Tibial nerve (tissue), 4 donors: Measurements from ENCODE around the gene NUP214. TPM values are rescaled to one million over a fixed set of nuclear protein-coding genes. Genes with fewer than 3 reads are reported as not detected.

Source experiments
- DNase-seq, 2 donors: peaks; one replicate each; pipeline ENCODE4 v3.0.0-alpha.2; 2019; ENCODE audit warnings: low spot score in 2 of 2
- H3K27ac ChIP-seq, 4 donors: fragments of 200-600 bp; sonication (generic) in 3 of 4; one replicate each; pipeline ENCODE4 v1.5.1; 2017 to 2019; ENCODE audit warnings: mild to moderate bottlenecking in 1 of 4
- H3K27me3 ChIP-seq, 2 donors: fragments of 200-600 bp; sonication (generic) in 1 of 2; one replicate each; pipeline versions ENCODE4 v1.5.1 to v1.6.0; 2017 to 2019
- H3K36me3 ChIP-seq, 3 donors: fragments of 200-600 bp; sonication (generic); one replicate each; pipeline ENCODE4 v1.5.1; 2018 to 2019
- H3K4me1 ChIP-seq, 4 donors: fragments of 200-600 bp; sonication (generic) in 3 of 4; one replicate each; pipeline ENCODE4 v1.5.1; 2017 to 2019
- H3K4me3 ChIP-seq, 4 donors: fragments of 200-600 bp; sonication (generic) in 3 of 4; one replicate each; pipeline ENCODE4 v1.5.1; 2017 to 2019; ENCODE audit warnings: mild to moderate bottlenecking in 1 of 4, moderate library complexity in 1 of 4
- H3K9me3 ChIP-seq, 4 donors: fragments of 200-600 bp; sonication (generic) in 3 of 4; one replicate each; pipeline ENCODE4 v1.5.1; 2017 to 2019
- CTCF ChIP-seq, 5 experiments: fragments of 200-600 bp in 3 of 5; fragments of 450-650 bp in 2 of 5; sonication (generic) in 3 of 5; IDR thresholded peaks; one replicate each; pipeline ENCODE4 v1.5.1; 2016 to 2019; ENCODE audit warnings: antibody characterized with exemption in 5 of 5, mild to moderate bottlenecking in 3 of 5, moderate library complexity in 2 of 5
- EP300 ChIP-seq, 2 donors: sonication (generic); formaldehyde crosslinking; IDR thresholded peaks; one replicate each; pipeline ENCODE4 v1.6.1; 2017; ENCODE audit warnings: antibody characterized with exemption in 2 of 2, mild to moderate bottlenecking in 1 of 2
- POLR2A ChIP-seq, 2 donors: fragments of 450-650 bp; IDR thresholded peaks; one replicate each; pipeline ENCODE4 v1.6.1; 2017; ENCODE audit warnings: antibody characterized with exemption in 2 of 2, mild to moderate bottlenecking in 2 of 2, moderate library complexity in 2 of 2
- WGBS, 2 donors: methylation state at CpG; one replicate each; pipeline ENCODE4 v1.1.5; 2018; 5-methylcytosine and 5-hydroxymethylcytosine counted together
- total RNA-seq, 4 donors: library from RNA; depleted of rRNA; stranded (reverse); fragments of >200 nt; gene quantifications; one replicate each; pipeline ENCODE4 v1.1.0, GENCODE V29; 2016

Gene NUP214
- total RNA-seq, 4 donors from 2014 or later: 39.8 to 94.2 (median 70.2) TPM

DNA sequence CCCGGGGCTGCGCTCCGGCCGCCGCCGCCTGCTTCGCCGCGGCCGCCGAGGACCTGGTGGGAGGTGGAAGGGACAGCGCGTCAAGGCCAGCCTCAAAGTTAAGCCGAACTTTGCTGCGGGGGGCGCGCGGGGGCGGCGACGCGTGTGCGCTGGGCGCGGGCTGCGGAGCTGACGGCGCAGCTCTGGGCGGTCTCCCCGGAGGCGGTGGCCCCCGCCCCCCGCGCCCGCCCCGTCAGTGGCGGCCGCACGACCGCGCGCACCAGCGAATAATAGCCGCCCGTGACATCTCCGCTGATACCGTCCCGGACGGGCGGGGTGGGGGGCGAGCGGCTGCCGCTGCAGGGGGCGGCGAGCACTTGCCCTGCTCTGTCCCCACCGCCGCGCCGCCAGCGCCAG is 151.5 kb downstream of the NUP214 start:
- no peaks in the 10 kb centered on the region for H3K9me3 ChIP-seq
- WGBS, 2 donors: 1 to 2% methylated on average over 13 to 35 of the region's 60 CpGs
- H3K27ac ChIP-seq: peak overlapping the region in 3 of 4 donors; percentile 38 to 85 (median 82)
- peak overlapping the region; percentile 45 to 88 (median 65) for H3K4me3 ChIP-seq
- TF ChIP-seq CTCF (IDR thresholded peaks at IDR 0.05) (no peak), POLR2A (IDR thresholded peaks at IDR 0.05) (no peak), EP300 (IDR thresholded peaks at IDR 0.05) (no peak)
- H3K4me1 ChIP-seq: peaks cover 0 to 24% (median 0%) of the 10 kb centered on the region in 4 donors
- DNase-seq: no peak
- peaks cover 0 to 37% of the 10 kb centered on the region in 2 donors for H3K27me3 ChIP-seq
- H3K36me3 ChIP-seq: no peaks in the 10 kb centered on the region

- Histone ChIP-seq H3K4me3 (peak overlapping the region; percentile 45 to 88 (median 65)), H3K27me3 (peaks cover 0 to 42% of the 10 kb centered on the region in 2 donors), H3K9me3 (no peaks in the 10 kb centered on the region), H3K36me3 (no peaks in the 10 kb centered on the region), H3K4me1 (peaks cover 0 to 21% (median under 1%) of the 10 kb centered on the region in 4 donors), H3K27ac (peak overlapping the region in 3 of 4 donors; percentile 38 to 85 (median 82))
- TF ChIP-seq POLR2A (IDR thresholded peaks at IDR 0.05): no peak
- no peak for TF ChIP-seq EP300 (IDR thresholded peaks at IDR 0.05)
- no peak for TF ChIP-seq CTCF (IDR thresholded peaks at IDR 0.05)
- WGBS, 2 donors: 0 to 1% methylated on average over 20 to 23 of the region's 78 CpGs
- DNase-seq: no peak
Measured at GRCh38 chr9:131277287-131277909, 152.0 kb downstream of the NUP214 start.

DNA sequence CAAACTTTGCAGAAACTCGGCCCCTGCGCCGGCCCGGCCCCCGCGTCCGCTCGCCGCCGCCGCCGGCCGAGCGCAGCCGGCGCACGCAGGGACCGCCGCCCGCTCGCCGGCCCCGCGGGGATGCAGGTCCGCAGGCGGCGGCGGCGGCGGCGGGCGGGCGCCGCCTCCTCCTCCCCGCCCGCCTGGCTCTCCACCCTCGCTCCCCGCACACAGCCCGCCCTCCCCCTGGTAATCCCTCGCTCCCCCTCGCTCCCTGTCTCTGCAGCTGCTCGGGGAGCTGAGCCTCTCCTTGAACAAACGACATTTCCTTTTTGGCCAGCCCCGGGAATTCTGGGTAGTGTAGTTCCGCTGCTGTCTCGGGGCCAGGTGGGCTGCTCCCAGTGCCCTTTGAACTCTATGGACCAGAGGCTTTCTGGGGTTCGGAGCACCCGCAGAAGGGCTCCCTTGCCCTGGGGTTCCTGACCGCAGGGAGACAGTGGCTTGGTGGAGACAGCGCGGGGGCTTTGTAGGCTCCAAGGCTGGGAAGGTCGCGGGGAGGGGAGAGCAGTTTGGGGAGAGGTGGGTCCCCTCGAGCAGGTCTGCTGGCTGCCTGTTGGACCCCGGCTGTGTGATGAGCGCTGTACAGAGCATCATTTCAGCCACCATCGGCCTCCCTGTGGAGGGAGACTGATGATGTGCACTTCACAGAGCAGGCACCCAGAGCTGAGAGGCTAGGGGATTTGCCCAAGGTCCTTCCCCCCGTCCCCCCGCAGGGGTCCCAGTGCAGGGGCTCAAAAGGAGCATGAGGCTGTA is 152.7 kb downstream of the NUP214 start:
- Histone ChIP-seq H3K4me3 (peak overlapping the region; percentile 9 to 88 (median 65)), H3K4me1 (peaks cover 0 to 26% (median 3%) of the 10 kb centered on the region in 4 donors), H3K27me3 (peaks cover 0 to 49% of the 10 kb centered on the region in 2 donors), H3K36me3 (no peaks in the 10 kb centered on the region), H3K27ac (peak overlapping the region in 2 of 4 donors; percentile 82 to 85), H3K9me3 (no peaks in the 10 kb centered on the region)
- no peak for TF ChIP-seq CTCF (IDR thresholded peaks at IDR 0.05)
- no peak for TF ChIP-seq EP300 (IDR thresholded peaks at IDR 0.05)
- no peak for TF ChIP-seq POLR2A (IDR thresholded peaks at IDR 0.05)
- peak; percentile 65 to 79 for DNase-seq
- 15 to 22% methylated on average over 20 to 24 of the region's 59 CpGs for whole genome bisulfite sequencing, 2 donors

GRCh38 chr9:131278702-131279111 is 153.3 kb downstream of the NUP214 start:
- H3K4me3 ChIP-seq: no peak overlapping the region
- no peak overlapping the region for H3K27ac ChIP-seq
- DNase-seq: no peak
- 43 to 64% methylated on average over 7 to 10 of the region's 10 CpGs for WGBS, 2 donors
- peaks cover 0 to 28% (median 3%) of the 10 kb centered on the region in 4 donors for H3K4me1 ChIP-seq
- H3K27me3 ChIP-seq: peaks cover 0 to 53% of the 10 kb centered on the region in 2 donors
- H3K36me3 ChIP-seq: no peaks in the 10 kb centered on the region
- TF ChIP-seq POLR2A (IDR thresholded peaks at IDR 0.05) (no peak), CTCF (IDR thresholded peaks at IDR 0.05) (no peak), EP300 (IDR thresholded peaks at IDR 0.05) (no peak)
- H3K9me3 ChIP-seq: no peaks in the 10 kb centered on the region
